Measurements from ENCODE around the gene ATP6V0B.

Gene ATP6V0B

DNA sequence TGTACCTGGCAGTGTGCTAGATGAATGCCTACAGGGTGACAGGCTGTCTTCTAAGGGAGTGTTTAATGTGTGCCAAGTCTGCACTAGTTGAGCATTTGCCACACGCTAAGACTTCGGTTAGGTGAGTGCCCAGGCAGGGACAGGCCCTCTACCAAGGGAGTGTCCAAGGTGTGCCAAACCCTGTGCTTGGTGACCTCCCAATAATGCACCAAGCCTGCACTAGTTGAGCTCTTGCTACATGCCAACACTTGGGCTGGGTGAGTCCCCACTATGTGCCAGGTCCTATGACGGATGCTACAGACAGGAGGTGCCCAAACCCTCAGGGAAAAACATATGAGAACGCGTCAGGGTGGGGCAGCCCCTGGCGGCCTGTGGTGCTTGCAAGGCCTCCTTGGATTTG is 45.7 kb downstream of the ATP6V0B start:
- TF ChIP-seq CTCF (IDR thresholded peaks at IDR 0.05): no peak
- no peak for TF ChIP-seq ZFX (IDR thresholded peaks at IDR 0.05; ENCODE audit: borderline replicate concordance)
- no peak overlapping the region for H3K27ac ChIP-seq

- TF ChIP-seq CTCF (IDR thresholded peaks at IDR 0.05): no peak
- no peak for TF ChIP-seq ZFX (IDR thresholded peaks at IDR 0.05; ENCODE audit: borderline replicate concordance)
- H3K27ac ChIP-seq: no peak overlapping the region
These were observed 46.4 kb downstream of the ATP6V0B start for GRCh38 chr1:44021156-44021555.

DNA sequence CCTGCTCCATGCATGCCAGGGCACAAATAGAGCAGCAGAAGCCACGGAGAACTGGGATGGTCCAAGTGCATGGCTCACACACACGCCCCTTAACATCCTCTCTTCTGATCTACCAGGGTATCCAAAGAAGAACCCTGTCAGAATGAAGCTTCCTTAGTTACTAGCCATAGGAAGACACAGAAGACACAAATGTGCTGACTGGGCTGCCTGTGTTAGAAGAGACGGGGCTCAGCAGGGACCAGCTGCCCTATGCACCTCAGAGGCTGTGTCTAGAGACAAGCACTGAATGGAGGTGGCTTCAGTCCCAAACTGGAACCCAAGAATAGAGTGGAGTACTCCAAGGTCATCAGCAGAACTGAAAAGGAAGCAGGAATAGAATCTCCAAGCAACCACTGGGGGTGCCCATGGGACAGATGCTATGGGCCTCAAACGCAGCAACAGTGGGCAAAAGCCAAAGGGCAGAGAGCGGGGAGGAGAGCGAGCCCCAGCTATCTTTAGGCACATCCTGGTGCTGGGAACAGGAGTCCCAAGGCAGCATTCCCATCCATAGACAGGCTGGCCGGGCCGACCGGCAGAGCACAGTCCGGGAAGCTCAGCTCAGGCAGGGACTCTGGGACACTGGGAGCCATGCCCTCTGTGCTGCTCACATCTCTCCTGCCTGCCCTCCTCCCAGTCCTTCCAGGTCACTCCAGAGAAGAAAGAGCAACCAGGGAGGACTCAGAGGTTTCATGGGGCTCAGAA is 47.0 kb downstream of the ATP6V0B start:
- H3K27ac ChIP-seq: no peak overlapping the region
- TF ChIP-seq ZFX (IDR thresholded peaks at IDR 0.05; ENCODE audit: borderline replicate concordance) (no peak), CTCF (IDR thresholded peaks at IDR 0.05) (no peak)

GRCh38 chr1:44024031-44024902 is 49.5 kb downstream of the ATP6V0B start:
- TF ChIP-seq CTCF (IDR thresholded peaks at IDR 0.05): no peak
- no peak overlapping the region for H3K27ac ChIP-seq

DNA sequence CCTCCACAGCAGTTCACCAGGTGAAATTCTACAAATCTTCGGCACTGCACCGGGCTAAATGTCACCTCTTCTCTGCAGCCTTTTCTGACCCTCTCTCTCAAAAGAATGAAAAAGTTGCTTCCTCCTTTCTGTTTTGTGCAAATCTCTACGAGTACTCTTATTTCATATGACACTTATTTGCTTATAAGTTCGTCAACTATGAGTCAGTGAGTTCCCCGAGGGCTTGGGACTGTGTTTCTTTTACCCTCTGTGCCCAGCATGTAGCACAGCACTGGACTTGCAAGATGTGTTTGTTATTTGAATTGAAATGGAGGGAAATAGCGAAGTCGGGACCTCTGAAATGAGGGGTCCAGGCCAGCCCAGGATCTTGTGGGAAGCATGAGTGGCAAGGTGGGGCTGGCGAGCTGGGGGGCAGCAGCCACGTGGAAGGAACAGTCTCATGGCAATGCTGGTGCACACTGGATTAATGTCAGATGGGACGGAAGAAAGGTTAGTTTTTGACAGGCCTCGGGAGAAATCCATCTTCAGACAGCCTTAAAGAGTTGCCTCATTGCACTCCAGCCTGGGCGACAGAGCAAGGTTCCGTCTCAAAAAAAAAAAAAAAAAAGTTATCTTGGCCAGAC is 50.3 kb downstream of the ATP6V0B start:
- TF ChIP-seq ZFX (IDR thresholded peaks at IDR 0.05; ENCODE audit: borderline replicate concordance) (no peak), CTCF (IDR thresholded peaks at IDR 0.05) (no peak)
- no peak overlapping the region for H3K27ac ChIP-seq

DNA sequence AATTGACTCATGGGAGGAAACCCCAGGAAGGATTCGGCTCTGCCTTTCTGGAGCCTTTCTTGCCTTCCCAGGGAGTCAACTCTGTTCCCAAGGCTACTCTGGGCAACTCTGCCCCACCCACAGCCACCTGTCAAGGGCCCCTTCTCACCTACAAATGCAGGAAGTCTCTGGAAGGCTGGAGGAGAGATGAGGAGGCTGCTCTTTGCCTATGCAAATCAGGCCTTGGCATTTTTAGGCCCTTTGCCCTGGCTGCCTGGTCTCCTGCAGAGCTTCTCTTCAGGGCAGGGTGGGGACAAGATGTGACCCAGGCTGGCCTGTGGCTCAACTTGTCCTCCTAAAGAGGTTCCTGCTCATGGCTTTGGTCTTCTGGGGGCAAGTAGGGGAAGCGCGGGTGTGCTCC is 51.1 kb downstream of the ATP6V0B start:
- TF ChIP-seq ZFX (IDR thresholded peaks at IDR 0.05; ENCODE audit: borderline replicate concordance) (no peak), CTCF (IDR thresholded peaks at IDR 0.05) (no peak)
- H3K27ac ChIP-seq: no peak overlapping the region

All from 22Rv1 (cell line).